GM19023 (cell line): ENCODE measurements around the gene AFF4.
"Not testable (repeated sequence)": the region's sequence is repeated elsewhere in the genome, so short reads cannot be mapped to it uniquely, and the experiment has no call there.

Experiments used
- ATAC-seq: cut with Tn5 transposase; IDR thresholded peaks from one replicate; pipeline ENCODE4 v1.9.1; 2021; ENCODE audit warnings: mild to moderate bottlenecking, moderate library complexity; ENCODE audit not compliant: unreplicated experiment

Gene AFF4, protein sequence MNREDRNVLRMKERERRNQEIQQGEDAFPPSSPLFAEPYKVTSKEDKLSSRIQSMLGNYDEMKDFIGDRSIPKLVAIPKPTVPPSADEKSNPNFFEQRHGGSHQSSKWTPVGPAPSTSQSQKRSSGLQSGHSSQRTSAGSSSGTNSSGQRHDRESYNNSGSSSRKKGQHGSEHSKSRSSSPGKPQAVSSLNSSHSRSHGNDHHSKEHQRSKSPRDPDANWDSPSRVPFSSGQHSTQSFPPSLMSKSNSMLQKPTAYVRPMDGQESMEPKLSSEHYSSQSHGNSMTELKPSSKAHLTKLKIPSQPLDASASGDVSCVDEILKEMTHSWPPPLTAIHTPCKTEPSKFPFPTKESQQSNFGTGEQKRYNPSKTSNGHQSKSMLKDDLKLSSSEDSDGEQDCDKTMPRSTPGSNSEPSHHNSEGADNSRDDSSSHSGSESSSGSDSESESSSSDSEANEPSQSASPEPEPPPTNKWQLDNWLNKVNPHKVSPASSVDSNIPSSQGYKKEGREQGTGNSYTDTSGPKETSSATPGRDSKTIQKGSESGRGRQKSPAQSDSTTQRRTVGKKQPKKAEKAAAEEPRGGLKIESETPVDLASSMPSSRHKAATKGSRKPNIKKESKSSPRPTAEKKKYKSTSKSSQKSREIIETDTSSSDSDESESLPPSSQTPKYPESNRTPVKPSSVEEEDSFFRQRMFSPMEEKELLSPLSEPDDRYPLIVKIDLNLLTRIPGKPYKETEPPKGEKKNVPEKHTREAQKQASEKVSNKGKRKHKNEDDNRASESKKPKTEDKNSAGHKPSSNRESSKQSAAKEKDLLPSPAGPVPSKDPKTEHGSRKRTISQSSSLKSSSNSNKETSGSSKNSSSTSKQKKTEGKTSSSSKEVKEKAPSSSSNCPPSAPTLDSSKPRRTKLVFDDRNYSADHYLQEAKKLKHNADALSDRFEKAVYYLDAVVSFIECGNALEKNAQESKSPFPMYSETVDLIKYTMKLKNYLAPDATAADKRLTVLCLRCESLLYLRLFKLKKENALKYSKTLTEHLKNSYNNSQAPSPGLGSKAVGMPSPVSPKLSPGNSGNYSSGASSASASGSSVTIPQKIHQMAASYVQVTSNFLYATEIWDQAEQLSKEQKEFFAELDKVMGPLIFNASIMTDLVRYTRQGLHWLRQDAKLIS

DNA sequence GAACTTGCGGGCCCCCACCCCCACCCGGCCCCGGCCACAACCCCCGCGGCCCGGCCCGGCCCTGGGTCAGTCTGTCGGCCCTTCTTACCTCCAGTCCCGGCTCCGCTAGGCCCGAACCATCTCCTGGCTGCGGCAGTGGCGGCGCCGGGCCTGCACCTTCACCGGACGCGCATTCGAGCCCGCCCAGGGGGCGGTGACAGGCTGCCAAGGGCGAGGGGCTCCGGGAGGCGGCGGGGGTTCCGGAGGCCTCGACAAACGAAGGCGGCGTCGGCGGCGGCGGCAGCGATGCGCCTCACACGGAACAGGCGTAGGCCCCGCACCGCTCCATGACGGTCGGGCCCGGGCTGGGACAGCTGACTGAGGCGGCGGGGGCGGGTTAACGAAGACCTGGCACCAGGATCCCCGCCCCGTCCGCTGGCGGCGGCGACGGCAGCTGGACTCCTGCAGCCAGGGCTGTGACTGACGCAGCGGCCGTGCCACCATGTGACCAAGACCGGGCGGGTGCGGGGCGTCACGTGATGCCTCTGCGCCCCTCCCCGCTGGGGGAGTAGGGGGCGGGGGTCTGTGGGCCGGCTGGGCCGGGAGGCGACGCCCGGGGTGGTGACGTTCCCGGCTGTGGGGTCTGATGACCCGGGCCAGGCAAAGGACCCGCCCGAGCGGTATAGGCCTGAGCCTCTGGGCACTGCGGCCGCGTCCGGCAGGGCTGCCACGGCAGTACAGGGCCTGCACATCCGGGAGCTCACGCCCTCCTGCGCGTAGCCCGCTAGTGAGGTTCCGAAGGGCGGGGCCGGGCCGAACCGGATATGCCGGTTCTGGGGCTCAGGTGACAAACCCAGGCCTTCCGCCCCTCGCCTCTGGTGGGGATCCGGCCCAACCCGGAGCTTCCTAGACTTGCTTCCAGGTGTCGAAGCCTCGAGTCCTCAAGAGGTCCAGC lies at the start of gene AFF4:
Gene AFF4, minus strand, starts transcription at position 464 of the 934 bp plus-strand sequence. CDS start 26,445 bp downstream, outside the sequence.
- peak; percentile 92 for ATAC-seq

DNA sequence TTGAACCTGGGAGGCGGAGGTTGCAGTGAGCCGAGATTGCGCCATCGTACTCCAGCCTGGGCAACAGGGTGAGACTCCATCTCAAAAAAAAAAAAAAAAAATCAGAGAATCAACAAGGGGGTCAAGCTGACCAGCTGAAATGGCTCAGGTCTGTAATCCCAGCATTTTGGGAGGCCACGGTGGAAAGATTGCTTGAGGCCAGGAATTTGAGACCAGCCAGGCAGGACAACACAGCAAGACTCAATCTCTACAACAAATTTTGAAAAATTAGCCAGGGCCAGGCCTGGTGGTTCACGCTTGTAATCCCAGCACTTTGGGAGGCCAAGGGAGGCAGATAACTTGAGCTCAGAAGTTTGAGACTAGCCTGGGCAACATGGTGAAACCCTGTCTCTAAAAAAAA lies 45.0 kb upstream of the AFF4 start:
- not testable (repeated sequence) for ATAC-seq

DNA sequence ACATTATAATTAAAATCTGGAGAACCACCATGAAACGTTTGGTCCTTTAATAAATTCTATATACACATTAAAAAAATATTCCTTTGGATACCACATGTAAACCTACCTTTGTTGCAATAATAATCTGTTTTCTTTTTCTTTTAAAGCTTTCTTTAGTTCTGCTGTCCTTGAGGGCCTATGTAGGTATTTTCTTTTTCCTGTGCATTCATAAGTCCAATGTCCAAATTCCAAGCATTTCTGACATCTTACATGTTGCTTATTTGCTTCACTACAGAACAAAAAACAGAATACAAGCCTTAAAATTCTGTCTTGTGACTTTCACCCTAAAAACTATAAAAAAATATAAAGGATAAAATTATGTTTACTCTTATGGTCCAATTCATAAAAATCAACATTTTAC lies 43.2 kb upstream of the AFF4 start:
- ATAC-seq = no peak

DNA sequence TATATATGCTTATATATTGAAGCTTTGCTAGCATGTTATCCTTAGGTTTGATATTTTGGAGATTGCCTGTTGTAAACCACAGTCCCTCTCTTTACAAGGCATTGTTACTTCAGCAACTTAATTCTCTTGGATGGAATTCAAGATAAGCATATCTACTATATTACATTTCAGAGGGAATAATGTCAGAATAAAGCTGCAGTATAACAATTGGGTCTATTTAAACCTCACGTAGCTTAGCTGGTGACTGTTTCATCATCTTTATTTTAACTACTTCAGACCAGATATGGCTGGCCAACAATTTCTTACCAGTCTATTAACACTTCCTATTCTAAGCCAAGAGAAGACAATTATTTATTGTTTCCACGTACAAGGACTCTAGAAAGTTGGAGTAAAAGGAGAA lies 35.8 kb upstream of the AFF4 start:
- ATAC-seq = no peak

DNA sequence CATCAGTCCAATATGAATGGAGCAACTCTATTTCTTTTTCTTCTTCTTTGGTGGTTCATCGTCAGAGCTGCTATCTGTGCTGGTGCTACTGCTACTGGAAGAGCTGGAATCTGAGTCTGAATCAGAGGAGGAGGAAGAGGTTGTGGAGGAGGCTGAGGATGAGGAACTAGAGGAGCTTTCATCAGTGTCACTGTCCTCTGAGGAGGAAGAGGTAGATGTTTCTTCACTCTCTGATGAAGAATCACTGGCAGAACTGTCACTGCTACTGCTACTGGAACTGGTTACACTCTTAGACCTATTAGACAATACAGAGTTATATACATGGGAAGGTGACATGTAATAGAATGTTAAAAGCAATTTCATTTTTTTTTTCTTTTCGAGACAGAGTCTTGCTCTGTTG lies 35.1 kb upstream of the AFF4 start:
- no peak for ATAC-seq

DNA sequence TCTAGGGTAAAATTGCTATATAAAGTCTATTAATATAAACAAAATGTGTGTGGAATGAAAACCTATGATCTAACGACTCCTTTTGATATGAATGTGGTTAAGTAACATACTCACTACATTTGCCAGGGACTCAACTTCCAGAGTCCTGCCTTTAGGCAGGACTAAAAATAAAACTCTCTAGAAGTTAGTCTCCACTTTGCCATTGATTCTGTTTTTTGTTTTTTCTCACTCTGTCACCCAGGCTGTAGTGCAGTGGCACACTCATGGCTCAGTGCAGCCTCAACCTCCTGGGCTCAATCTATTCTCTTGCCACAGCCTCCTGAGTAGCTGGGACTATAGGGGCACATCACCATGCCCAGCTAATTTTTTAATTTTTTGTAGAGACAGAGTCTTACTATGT lies 32.9 kb upstream of the AFF4 start:
- ATAC-seq = no peak

DNA sequence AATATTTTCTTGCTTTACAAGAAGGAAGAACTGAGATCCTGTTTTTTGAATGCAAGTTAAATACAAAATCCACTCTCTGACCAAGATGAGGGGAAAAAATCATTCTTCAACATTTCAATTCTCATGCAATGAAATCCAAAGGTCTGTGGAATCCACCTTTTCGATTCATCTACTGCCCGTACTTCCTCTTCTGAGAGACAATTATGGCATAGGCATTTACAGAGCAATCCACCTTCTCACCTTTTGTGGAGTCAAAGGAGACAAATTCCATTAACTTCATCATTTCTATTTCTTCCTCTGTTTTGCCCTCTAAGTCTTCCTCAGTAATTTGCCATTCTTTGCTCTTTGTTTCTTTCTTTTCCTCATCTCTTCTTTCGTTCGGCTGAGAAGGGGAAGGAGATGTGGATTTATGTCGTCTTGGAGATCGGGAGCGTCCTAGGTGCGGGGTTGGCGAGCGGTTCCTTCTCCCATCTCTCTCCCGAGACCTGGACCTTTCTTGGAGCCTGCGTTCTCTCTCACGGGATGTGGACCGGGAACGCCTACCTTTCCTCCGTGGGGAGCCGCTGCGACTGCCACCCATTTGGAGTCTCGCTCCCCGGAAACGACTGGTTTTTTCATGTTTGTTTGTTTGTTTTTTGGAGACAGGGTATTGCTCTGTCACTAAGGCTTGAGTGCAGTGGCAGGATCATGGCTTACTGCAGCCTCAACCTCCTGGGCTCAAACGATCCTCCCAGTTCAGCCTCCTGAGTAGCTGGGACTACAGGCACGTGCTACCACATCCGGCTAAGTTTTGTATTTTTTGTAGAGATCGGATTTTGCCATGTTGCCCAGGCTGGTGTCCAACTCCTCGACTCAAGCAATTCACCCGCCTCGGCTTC lies 24.3 kb upstream of the AFF4 start:
- no peak for ATAC-seq

DNA sequence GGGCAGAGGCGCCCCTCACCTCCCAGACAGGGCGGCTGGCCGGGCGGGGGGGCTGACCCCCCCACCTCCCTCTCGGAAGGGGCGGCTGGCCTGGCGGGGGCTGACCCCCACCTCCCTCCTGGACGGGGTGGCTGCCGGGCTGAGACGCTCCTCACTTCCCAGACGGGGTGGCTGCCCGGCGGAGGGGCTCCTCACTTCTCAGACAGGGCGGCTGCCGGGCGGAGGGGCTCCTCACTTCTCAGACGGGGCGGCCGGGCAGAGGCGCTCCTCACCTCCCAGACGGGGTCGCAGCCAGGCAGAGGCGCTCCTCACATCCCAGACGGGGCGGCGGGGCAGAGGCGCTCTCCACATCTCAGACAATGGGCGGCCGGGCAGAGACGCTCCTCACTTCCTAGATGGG lies 19.5 kb upstream of the AFF4 start:
- ATAC-seq = not testable (repeated sequence)

DNA sequence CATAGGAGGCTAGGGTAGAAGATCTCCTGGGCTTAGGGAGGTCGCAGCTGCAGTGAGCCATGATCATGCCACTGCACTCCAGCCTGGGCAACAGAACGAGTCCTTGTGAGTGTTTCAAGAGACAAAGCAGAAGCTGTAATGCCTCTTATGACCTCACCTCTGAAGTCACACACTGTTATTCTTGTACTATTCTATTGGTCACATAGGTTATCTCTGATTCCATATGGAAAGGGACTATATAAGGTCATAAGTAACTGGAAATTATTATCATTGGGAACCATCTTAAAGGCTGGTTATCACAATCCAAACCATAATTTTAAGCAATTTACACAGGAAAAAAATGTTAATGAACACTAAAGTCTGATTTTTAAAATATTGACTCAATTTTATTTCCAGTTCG lies 17.9 kb upstream of the AFF4 start:
- no peak for ATAC-seq

DNA sequence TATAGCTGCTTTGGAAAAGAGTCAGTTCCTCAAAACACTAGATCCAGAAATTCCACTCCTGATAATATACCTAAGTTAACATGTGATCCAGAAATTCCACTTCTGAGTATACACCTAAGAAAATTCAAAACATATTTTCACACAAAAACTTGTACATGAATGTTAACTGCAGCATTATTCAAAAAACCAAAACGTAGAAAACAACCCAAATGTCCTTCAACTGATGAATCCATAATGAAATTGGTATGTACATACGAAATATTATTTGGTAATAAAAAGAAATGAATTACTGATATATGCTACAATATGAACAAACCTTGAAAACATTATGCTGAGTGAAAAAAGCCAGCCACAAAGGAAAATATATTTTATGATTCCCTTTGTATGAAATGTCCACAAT lies 16.5 kb upstream of the AFF4 start:
- no peak for ATAC-seq

DNA sequence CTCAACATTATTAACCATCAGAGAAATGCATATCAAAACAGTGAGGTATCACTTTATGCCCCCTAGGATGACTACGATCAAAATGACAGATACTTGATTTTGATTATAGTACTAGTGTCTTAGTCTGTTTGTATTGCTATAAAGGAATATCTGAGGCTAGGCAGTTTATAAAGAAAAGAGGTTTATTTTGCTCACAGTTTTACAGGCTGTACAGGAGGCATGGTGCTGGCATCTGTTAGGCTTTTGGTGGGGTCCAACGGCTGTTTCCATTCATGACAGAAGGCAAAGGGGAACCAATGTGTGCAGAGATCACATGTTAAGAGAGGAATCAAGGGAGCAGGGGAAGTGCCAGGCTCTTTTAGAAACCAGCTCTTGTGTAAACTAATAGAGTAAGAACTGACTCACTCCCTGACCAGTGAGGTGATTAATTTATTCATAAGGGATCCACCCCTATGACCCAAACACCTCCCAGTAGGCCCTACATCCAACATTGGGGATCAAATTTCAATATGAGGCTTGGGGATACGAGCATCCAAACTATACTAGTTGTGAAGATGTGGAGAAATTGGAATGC lies 16.0 kb upstream of the AFF4 start:
- ATAC-seq = no peak

DNA sequence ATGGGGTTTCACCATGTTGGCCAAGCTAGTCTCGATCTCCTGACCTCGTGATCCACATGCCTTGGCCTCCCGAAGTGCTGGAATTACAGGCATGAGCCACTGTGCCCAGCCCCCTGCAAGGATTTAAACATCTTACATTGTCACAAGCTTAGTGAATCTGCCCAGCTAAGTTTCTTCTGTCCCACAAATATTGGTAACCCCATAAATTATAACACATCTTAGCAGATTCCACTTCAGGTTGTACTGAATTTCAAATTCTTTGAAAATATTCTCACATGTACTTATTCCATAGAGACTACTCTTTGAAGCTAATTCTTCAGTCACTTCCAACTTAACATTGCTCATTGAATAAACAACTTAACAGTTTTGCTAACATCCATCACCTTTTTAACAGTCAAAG lies 13.4 kb upstream of the AFF4 start:
- no peak for ATAC-seq

DNA sequence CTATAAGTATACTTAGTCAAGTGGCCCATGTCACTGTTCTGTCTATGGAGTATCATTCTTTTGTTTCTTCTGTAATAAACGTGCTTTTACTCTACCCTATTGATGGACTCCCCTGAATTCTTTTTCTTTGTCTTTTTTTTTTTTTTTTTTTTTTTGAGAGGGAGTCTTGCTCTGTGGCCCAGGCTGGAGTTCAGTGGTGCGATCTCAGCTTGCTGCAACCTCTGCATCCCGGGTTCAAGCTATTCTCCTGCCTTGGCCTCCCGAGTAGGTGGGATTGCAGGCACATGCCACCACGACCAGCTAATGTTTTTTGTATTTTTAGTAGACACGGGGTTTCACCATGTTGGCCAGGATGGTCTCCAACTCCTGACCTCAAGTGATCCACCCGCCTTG lies 9.0 kb upstream of the AFF4 start:
- ATAC-seq = not testable (repeated sequence)

DNA sequence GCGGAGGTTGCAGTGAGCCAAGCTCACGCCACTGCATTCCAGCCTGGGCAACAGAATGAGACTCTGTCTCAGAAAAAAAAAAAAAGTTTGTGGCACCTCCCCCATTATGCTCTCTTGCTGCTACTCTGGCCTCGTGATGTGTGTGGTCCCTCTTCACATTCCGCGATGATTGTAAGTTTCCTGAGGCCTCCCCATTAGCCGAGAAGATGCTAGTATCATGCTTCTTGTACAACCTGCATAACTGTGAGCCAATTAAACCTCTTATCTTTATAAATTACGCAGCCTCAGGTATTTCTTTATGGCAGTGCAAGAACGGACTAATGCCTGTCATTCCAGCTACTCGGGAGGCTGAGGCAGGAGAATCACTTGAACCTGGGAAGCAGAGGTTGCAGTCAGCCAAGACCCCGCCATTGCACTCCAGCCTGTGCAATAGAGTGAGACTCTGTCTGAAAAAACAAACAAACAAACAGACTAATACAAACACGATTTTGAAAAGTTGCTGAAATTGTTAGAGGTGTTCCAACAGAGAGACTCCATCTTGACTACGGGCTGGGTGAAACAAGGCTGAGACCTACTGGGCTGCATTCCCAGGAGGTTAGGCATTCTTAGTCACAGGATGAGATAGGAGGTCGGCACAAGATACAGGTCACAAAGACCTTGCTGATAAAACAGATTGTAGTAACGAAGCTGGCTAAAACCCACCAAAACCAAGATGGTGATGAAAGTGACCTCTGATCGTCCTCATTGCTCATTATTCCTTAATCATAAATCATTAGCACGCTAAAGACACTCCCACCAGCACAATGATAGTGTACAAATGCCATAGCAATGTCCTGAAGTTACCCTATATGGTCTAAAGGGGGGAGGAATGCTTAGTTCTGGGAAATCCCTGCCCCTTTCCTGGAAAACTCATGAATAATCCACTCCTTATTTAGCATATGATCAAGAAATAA lies 8.3 kb upstream of the AFF4 start:
- ATAC-seq = no peak

DNA sequence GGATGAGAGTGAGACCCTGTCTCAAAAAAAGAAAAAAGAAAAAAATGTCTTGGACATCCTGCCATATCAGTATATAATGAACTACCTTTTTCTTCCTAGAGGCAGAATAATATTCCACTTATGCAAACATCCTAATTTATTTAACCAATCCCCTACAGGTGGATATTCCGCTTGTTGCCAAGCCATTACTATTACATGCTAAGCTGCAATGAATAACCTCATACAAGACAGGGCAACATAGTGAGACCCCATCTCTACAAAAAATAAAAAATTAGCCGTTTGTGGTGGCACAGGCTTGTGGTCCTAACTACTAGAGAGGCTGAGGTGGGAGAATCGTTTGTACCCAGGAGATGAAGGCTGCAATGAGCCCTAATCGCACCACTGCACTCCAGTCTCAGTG lies 1.7 kb upstream of the AFF4 start:
- no peak for ATAC-seq

DNA sequence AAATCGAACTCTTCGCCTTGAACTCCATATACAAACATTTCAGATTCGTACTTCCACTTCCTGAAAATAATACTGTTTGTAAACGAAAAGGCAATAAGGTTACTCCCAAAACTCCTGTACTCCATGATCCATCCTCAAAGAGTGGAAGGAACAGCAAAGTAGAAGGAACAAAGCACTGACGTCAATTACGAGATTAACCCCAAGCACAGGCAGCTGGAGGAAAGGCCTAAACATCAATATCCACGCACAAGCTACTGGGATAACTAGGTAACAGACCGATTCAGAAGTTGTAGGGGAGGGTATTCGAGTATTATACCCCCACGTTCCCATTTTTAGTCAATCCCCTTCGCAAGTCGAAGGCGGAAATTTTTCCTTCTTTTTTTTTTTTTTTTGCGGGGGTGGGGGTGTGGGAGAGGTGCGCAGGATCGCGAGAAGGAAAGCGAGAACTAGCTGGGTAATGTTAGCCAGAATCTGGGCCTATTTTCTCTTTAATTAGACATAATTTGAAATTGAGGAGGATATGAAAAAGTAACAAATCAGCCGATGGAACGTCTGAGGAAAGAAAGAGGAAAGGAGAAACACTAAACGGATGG lies 909 bp downstream of the AFF4 start:
- ATAC-seq = no peak

DNA sequence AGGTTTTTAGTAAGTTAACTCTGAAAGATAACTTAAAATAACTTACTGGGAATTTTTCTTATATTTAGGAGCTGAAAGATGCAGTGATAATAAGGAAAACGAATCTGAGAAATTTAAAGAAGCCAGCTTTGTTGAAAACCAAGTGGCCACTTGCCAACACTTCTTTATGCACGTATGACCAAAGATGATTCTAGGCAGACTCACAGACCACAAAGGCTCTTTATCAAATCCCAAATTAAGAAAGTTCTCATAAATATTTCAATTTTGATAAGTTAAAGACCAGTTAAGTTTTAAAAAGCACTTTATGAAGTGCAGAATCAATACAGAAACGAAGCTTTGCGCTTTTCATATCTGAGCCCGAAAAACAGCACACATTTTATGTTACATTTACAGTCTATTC lies 1.5 kb downstream of the AFF4 start:
- ATAC-seq = no peak
